Measurements from ENCODE around the gene MAPK7.

Gene MAPK7

GRCh38 chr17:19381741-19382444 is 3.6 kb downstream of the MAPK7 start:
- no peak for DNase-seq

GRCh38 chr17:19382531-19383444 is 4.5 kb downstream of the MAPK7 start:
- no peak for DNase-seq

- no peak for DNase-seq
Measured at GRCh38 chr17:19383681-19384470, 5.6 kb downstream of the MAPK7 start.

- no peak for DNase-seq
Measured at GRCh38 chr17:19384723-19385391, 6.6 kb downstream of the MAPK7 start.

- DNase-seq = no peak
Measured at GRCh38 chr17:19385521-19385983, 7.3 kb downstream of the MAPK7 start.

GRCh38 chr17:19386051-19386929 is 8.0 kb downstream of the MAPK7 start:
- no peak for DNase-seq

- DNase-seq = no peak
Measured at GRCh38 chr17:19386974-19387920, 8.9 kb downstream of the MAPK7 start, which contains the start of gene MFAP4. Gene MFAP4 (minus strand): TSS chr17:19387190. CDS start chr17:19387155, 35 bp downstream.

- no peak for DNase-seq
Measured at GRCh38 chr17:19387921-19388521, 9.7 kb downstream of the MAPK7 start.

GRCh38 chr17:19388791-19389785 is 10.8 kb downstream of the MAPK7 start:
- no peak for DNase-seq

GRCh38 chr17:19390951-19391350 is 12.7 kb downstream of the MAPK7 start:
- DNase-seq = no peak

- no peak for DNase-seq
Measured at GRCh38 chr17:19391432-19391831, 13.1 kb downstream of the MAPK7 start.

- no peak for DNase-seq
Measured at GRCh38 chr17:19392303-19392702, 14.0 kb downstream of the MAPK7 start.

GRCh38 chr17:19397556-19398041 is 19.3 kb downstream of the MAPK7 start:
- no peak for DNase-seq

GRCh38 chr17:19398301-19399181 is 20.2 kb downstream of the MAPK7 start:
- DNase-seq = no peak

- DNase-seq = no peak
Measured at GRCh38 chr17:19399750-19400450, 21.6 kb downstream of the MAPK7 start.

GRCh38 chr17:19401321-19402010 is 23.2 kb downstream of the MAPK7 start:
- DNase-seq = no peak
